Keratinocyte (primary cell): ENCODE data around the gene SLC46A3.

Source experiments
- EZH2 ChIP-seq: IDR thresholded peaks from one replicate; pipeline ENCODE4 v1.6.1; 2012; ENCODE audit warnings: inconsistent platforms, mild to moderate bottlenecking, low read length, moderate library complexity
- TF ChIP-seq, protein P1 (sequence below), 3 experiments: IDR thresholded peaks in 1 of 3; conservative IDR thresholded peaks in 1 of 3; optimal IDR thresholded peaks in 1 of 3; 2 replicates in 2 of 3; 3 replicates in 1 of 3; pipeline versions ENCODE3 to v1.5.1; 2011; ENCODE audit warnings: low read length in 3 of 3, mild to moderate bottlenecking in 3 of 3, moderate library complexity in 2 of 3, control low read depth in 1 of 3, inconsistent platforms in 1 of 3; ENCODE audit not compliant: insufficient read depth in 2 of 3; ENCODE audit errors: extremely low read depth in 1 of 3

DNA sequence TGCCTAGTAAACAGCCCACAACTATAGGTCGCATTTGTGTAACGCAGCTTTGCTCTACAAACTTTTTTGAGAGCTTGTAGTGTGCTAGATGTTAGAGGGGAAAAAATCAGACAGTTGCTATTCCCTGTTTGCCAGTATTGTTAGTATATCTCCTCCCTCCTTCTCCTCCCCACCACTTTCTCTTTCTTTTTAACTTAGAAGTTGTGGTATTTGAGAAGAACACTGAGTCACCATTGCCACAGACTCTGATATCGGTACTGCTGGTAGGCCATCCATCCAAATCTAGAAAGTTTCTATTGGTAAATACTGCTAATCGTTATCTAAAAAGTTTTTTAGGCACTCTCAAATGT, 59.2 kb downstream of the SLC46A3 start:
- TF ChIP-seq, protein P1, sequence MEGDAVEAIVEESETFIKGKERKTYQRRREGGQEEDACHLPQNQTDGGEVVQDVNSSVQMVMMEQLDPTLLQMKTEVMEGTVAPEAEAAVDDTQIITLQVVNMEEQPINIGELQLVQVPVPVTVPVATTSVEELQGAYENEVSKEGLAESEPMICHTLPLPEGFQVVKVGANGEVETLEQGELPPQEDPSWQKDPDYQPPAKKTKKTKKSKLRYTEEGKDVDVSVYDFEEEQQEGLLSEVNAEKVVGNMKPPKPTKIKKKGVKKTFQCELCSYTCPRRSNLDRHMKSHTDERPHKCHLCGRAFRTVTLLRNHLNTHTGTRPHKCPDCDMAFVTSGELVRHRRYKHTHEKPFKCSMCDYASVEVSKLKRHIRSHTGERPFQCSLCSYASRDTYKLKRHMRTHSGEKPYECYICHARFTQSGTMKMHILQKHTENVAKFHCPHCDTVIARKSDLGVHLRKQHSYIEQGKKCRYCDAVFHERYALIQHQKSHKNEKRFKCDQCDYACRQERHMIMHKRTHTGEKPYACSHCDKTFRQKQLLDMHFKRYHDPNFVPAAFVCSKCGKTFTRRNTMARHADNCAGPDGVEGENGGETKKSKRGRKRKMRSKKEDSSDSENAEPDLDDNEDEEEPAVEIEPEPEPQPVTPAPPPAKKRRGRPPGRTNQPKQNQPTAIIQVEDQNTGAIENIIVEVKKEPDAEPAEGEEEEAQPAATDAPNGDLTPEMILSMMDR (optimal IDR thresholded peaks at IDR 0.05 in 1 of 3, IDR thresholded peaks at IDR 0.05 in 1 of 3, conservative IDR thresholded peaks at IDR 0.05 in 1 of 3; ENCODE audit: extremely low read depth in 1 of 3, insufficient read depth in 2 of 3, low read length in 3 of 3): no peak
- TF ChIP-seq EZH2: no peak
